DMS 273 treated with DMSO at 0.1 percent for 48 hours (cell line): ENCODE results near the gene PLCL2.

Experiments
- DNase-seq: peaks from one replicate; lab custom pipeline; 2025; lab: John Stamatoyannopoulos, UW

PLCL2 gene

GRCh38 chr3:16893618-16894200 lies 9.0 kb downstream of the PLCL2 start:
- no peak for DNase-seq

- no peak for DNase-seq
These were observed 11.4 kb downstream of the PLCL2 start for GRCh38 chr3:16896094-16896627.

GRCh38 chr3:16896820-16897219 lies 12.1 kb downstream of the PLCL2 start:
- no peak for DNase-seq

GRCh38 chr3:16897254-16897926 lies 12.6 kb downstream of the PLCL2 start:
- peak; percentile 22 for DNase-seq

DNA sequence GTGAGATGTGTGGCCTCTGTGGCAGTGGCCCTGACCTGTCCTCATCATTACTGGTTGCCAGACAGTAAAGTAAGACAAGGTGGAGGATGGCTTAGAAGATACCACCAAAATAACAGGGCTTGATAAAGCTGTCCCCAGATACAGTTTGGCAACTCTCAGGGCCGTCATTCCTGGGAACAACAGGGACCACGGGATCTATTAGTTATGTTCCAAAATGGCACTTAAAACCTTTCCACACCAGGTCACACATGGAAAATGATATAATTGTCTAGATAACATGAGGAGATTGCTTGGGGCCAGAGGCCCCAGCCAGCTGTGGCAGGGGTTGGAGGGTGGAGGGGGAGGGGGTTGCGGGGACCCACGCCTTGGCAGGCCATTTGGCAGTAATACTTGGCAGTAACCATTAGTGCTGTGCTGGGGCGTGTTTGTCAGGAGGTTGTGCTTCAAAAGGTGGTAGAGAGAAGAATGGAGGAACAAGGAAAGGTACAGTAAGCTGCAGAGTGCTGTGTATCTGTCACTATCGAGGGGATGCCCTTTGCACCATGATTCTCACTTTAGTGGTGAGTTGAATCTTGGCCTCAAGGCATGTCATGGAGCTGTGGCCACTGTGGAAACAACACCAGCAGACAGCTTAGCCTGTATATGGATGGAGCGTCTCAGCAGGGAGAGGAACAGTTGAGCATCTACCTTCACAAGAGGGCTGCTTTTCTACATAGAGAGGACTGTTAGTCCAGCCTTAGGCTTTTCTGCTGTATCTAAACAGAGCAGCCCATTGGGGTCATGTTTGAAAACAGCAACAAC lies 14.0 kb downstream of the PLCL2 start:
- DNase-seq: no peak

- no peak for DNase-seq
These were observed 15.2 kb downstream of the PLCL2 start for GRCh38 chr3:16899919-16900318.

- no peak for DNase-seq
These were observed 16.2 kb downstream of the PLCL2 start for GRCh38 chr3:16900779-16901440.

- no peak for DNase-seq
These were observed 20.0 kb downstream of the PLCL2 start for GRCh38 chr3:16904423-16905417.

GRCh38 chr3:16905704-16906103 lies 20.9 kb downstream of the PLCL2 start:
- DNase-seq: no peak

- peak; percentile 26 for DNase-seq
These were observed 21.9 kb downstream of the PLCL2 start for GRCh38 chr3:16906682-16907081.

GRCh38 chr3:16907243-16907642 lies 22.5 kb downstream of the PLCL2 start:
- DNase-seq: no peak

DNA sequence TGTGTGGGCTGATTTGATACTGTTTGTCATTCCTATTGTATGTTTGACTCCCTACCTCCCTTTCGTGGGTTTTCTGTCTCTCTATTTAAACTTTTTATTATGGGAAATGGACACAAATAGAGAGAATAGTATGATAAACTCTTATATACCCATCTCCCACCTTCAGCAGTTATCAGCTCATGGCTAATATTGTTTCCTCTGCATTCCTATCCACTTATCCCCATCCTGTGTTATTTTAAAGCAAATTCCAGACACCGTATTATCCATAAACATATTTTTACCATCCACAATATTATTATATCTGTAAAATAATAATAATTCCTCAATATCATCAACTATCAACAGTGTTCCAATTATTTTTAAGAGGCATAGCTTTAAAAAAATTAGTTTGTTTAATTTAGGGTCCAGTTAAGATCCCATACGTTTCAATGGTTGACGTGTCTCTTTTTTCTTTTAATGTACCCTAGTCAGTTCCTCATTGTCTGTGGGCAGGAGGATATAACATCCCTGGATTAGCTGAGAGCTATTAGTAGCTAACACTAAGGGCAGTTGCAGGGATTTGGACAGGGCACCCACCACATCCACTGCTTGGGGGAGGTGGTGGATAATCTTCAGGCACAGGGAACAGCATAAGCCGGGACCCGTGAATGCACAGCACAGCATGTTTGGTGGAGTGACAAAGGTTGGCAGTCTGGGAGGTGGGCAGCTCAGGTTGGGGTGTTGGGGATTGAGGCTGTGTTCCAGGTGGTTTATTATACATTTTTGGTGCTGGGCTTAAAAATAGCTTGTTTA lies 23.5 kb downstream of the PLCL2 start:
- DNase-seq: no peak

DNA sequence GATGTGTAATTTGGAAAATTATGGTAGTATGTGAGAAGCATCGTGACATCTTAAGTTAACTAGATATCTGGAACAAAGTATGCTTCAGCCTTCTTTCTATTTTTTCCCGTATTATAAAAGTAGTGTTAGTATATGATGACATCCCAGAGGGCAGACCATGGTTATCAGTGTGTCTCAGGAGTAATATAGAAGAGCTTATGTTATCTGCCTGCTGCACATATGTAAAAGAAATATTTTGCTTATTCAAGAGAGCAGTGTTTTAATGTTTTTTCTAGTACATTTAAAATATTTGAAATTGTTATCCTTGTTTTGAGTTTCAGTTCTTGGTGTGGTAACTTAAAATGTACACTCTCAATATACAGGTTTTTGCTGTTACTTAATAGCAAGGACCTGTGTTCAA lies 24.1 kb downstream of the PLCL2 start:
- no peak for DNase-seq

- no peak for DNase-seq
These were observed 25.0 kb downstream of the PLCL2 start for GRCh38 chr3:16909802-16910201.

DNA sequence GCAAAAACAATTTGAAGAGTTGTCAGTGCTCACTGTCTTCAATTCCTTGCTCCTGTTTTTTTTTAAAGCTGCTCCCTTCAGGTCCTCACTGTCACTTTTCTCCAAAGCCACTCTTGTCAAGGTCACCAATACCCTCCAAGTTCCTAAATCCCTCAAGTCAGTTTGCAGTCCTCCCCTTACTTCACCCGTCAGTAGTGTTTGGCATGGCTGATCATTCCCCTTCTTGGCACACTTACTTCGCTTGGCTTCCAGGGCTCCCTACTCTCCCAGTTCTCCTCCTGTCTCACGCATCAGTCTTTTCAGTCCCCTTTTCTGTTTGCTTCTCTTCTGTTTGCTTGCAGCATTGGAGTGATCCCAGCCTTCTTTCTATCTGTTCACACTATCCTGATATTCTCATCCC lies 25.5 kb downstream of the PLCL2 start:
- no peak for DNase-seq

GRCh38 chr3:16911916-16912315 lies 27.2 kb downstream of the PLCL2 start:
- no peak for DNase-seq

- no peak for DNase-seq
These were observed 27.9 kb downstream of the PLCL2 start for GRCh38 chr3:16912400-16913263.

- no peak for DNase-seq
These were observed 28.5 kb downstream of the PLCL2 start for GRCh38 chr3:16913264-16913580.

GRCh38 chr3:16916840-16917239 lies 32.1 kb downstream of the PLCL2 start:
- DNase-seq: no peak
